Erythroblast (primary cell): ENCODE data around the gene NT5C3A.

Experiments used
- GATA1 ChIP-seq: IDR thresholded peaks from 2 replicates; pipeline ENCODE4 v1.6.1; 2011; ENCODE audit warnings: low read depth, mild to moderate bottlenecking, control low read depth, low read length, moderate library complexity
- POLR2A ChIP-seq: IDR thresholded peaks from 2 replicates; pipeline ENCODE4 v1.6.1; 2011; ENCODE audit warnings: mild to moderate bottlenecking, low read length

DNA sequence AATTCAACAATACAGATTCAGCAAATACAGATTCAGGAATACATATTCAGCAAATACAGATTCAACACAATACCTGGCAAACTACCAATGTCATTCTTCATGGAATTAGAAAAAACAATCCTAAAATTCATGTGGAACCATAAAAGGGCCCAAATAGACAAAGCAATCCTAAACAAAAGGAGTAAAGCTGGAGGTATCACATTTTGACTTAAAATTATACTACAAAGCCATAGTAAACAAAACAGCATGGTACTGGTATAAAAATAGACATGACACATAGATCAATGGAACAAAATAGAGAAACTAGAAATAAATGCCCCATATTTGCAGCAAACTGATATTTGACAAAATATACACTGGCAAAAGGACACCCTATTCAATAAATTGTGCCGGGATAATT lies 3.4 kb upstream of the NT5C3A start:
- no peak for TF ChIP-seq POLR2A
- no peak for TF ChIP-seq GATA1
